H1 (cell line): ENCODE measurements around the gene PDXDC1. TPM values are rescaled to one million over a fixed set of nuclear protein-coding genes. Genes with fewer than 3 reads are reported as not detected.

ENCODE experiments used
- ASH2L ChIP-seq: fragments of 200-600, 300-600 bp; sonication (generic); IDR thresholded peaks from one replicate; pipeline ENCODE4 v1.7.1; 2017; ENCODE audit warnings: low read length
- BACH1 ChIP-seq: IDR thresholded peaks from 2 replicates; pipeline ENCODE4 v1.6.1; 2012; ENCODE audit warnings: low read length, improper control_type of control experiment
- EP300 ChIP-seq, 2 experiments: IDR thresholded peaks; 1 replicate in 1 of 2; 2 replicates in 1 of 2; pipeline ENCODE4 v1.6.1; 2011 to 2012; ENCODE audit warnings: low read depth in 2 of 2, low read length in 2 of 2, mild to moderate bottlenecking in 2 of 2, borderline replicate concordance in 1 of 2, inconsistent platforms in 1 of 2, moderate library complexity in 1 of 2
- HDAC2 ChIP-seq, 2 experiments: fragments of 300-600 bp in 1 of 2; sonication (generic) in 1 of 2; IDR thresholded peaks; 2 replicates each; pipeline ENCODE4 v1.6.1; 2011 to 2012; ENCODE audit warnings: low read depth in 2 of 2, low read length in 2 of 2, mild to moderate bottlenecking in 2 of 2, moderate library complexity in 2 of 2, borderline replicate concordance in 1 of 2, inconsistent platforms in 1 of 2
- KDM4A ChIP-seq: IDR thresholded peaks from one replicate; pipeline ENCODE4 v1.7.1; 2012; ENCODE audit warnings: low read depth, mild to moderate bottlenecking, moderate library complexity, low read length, inconsistent platforms; ENCODE audit not compliant: severe bottlenecking
- POLR2A ChIP-seq, 2 experiments: IDR thresholded peaks; 1 replicate in 1 of 2; 2 replicates in 1 of 2; pipeline ENCODE4 v1.6.1; 2011; ENCODE audit warnings: low read depth in 2 of 2, low read length in 2 of 2, mild to moderate bottlenecking in 2 of 2; ENCODE audit errors: control extremely low read depth in 1 of 2
- RBBP5 ChIP-seq: IDR thresholded peaks from 2 replicates; pipeline ENCODE4 v1.7.1; 2012; ENCODE audit warnings: low read depth, mild to moderate bottlenecking, inconsistent platforms, low read length, moderate library complexity, borderline replicate concordance
- SIN3A ChIP-seq, 2 experiments: IDR thresholded peaks in 1 of 2; conservative IDR thresholded peaks in 1 of 2; 2 replicates each; pipeline ENCODE4 v1.6.1; 2011 to 2012; ENCODE audit warnings: low read length in 2 of 2, improper control_type of control experiment in 1 of 2, low read depth in 1 of 2, mild to moderate bottlenecking in 1 of 2
- polyA plus RNA-seq, 7 experiments: library from polyadenylated mRNA; depleted of rRNA in 3 of 7; stranded (reverse) in 5 of 7; unstranded in 2 of 7; fragments of >200 nt in 5 of 7; fragments of 200-250 nt in 2 of 7; gene quantifications; 1 replicate in 5 of 7; 2 replicates in 1 of 7; 4 replicates in 1 of 7; pipeline versions ENCODE4 v1.2.1 to v1.2.3, GENCODE V29; 2011 to 2013; ENCODE audit warnings: missing spikeins in 2 of 7, mixed read lengths in 2 of 7
- total RNA-seq: library from RNA; stranded (reverse); fragmentation: NEBNext Ultra II Directional; extraction: Animal tissue kit (Norgen Biotek cat#: 25700); gene quantifications from 2 replicates; pipeline ENCODE4 v1.2.1, GENCODE V29; 2021

PDXDC1 gene
- total and polyA plus RNA-seq, 2 of the 8 experiments (the other 6 are each of a cell fraction or from before 2014, with no cell fraction given): 56.6 to 118 TPM

DNA sequence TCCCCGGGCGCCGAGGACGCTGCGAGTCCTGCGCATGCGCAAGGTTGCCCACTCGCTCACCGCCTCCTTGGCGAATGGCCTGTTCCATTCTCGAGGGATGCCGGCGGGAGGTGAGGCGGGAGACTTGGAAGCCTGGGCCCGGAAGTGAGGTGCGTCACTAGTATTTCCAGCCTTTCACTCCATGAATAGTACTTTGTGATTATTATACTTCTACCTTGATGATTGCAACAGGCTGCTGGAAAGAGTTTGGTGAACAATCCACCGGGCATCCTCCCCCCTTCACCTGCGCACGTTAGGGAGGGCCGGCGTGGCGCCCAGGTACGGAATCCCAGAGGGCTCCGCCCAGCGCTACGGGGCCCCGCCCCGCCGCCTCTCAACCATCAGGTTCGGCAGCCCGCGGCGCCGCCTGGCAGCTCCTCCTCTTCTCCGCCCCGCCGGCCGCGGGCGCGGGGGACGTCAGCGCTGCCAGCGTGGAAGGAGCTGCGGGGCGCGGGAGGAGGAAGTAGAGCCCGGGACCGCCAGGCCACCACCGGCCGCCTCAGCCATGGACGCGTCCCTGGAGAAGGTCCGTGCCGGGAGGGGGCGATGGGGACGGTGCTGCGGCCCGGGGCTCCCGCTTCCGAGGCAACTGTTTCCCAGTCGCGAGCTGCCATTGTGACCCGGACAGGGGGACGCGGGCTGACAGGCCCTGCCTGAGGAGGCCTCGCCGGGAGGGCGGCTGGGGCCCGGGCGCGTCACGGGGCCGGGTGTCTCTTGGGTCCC, at the start of gene PDXDC1 (continued):
- TF ChIP-seq EP300 (IDR thresholded peaks at IDR 0.05; ENCODE audit: borderline replicate concordance in 1 of 2, low read depth in 2 of 2, low read length in 2 of 2): peak in 1 of 2 experiments; percentile 93; a peak in 2 of 3 replicates
- TF ChIP-seq BACH1: peak; percentile 72
- TF ChIP-seq RBBP5: peak; percentile 77; the same call in 1 of the 2 replicates
- peak in 1 of 2 experiments; percentile 81; a peak in 1 of 4 replicates for TF ChIP-seq HDAC2 (IDR thresholded peaks at IDR 0.05; ENCODE audit: borderline replicate concordance in 1 of 2, low read depth in 2 of 2, low read length in 2 of 2)
- peak in 1 of 2 experiments; percentile 86; a peak in 2 of 4 replicates for TF ChIP-seq SIN3A (conservative IDR thresholded peaks at IDR 0.05 in 1 of 2, IDR thresholded peaks at IDR 0.05 in 1 of 2; ENCODE audit: low read depth in 1 of 2, low read length in 2 of 2)
- TF ChIP-seq ASH2L: peak; percentile 69
- peak; percentile 94 for TF ChIP-seq KDM4A
- peak in 1 of 2 experiments; percentile 47; a peak in 1 of 3 replicates for TF ChIP-seq POLR2A (IDR thresholded peaks at IDR 0.05; ENCODE audit: control extremely low read depth in 1 of 2, low read depth in 2 of 2, low read length in 2 of 2)
